Uterus (tissue), 4 donors: ENCODE data around the gene ARGLU1. TPM values are rescaled to one million over a fixed set of nuclear protein-coding genes. Genes with fewer than 3 reads are reported as not detected.

Experiments used
- DNase-seq, 2 donors: peaks; one replicate each; pipeline ENCODE4 v3.0.0-alpha.2; 2019 to 2020
- H3K27ac ChIP-seq, 2 donors: fragments of 200-600 bp; sonication (generic); 1 replicate in 1 of 2; 2 replicates in 1 of 2; pipeline ENCODE4 v1.5.1; 2016 to 2018
- H3K27me3 ChIP-seq, 2 donors: fragments of 200-600 bp; sonication (generic); one replicate each; pipeline ENCODE4 v1.5.1; 2018 to 2019; ENCODE audit warnings: control low read depth in 1 of 2
- H3K36me3 ChIP-seq, 2 donors: fragments of 200-600 bp; sonication (generic); one replicate each; pipeline ENCODE4 v1.5.1; 2019; ENCODE audit warnings: control low read depth in 1 of 2
- H3K4me1 ChIP-seq, 2 donors: fragments of 200-600 bp; sonication (generic); one replicate each; pipeline ENCODE4 v1.5.1; 2018 to 2019; ENCODE audit warnings: control low read depth in 1 of 2
- H3K4me3 ChIP-seq, 2 donors: fragments of 200-600 bp; sonication (generic); 1 replicate in 1 of 2; 2 replicates in 1 of 2; pipeline ENCODE4 v1.5.1; 2018 to 2019; ENCODE audit warnings: mild to moderate bottlenecking in 1 of 2
- H3K9me3 ChIP-seq, 2 donors: fragments of 200-600 bp; sonication (generic); one replicate each; pipeline ENCODE4 v1.5.1; 2019; ENCODE audit warnings: control low read depth in 1 of 2
- POLR2A ChIP-seq, 2 donors: fragments of 450-650 bp; IDR thresholded peaks; one replicate each; pipeline ENCODE4 v1.6.1; 2016; ENCODE audit warnings: antibody characterized with exemption in 2 of 2, mild to moderate bottlenecking in 1 of 2, moderate library complexity in 1 of 2
- intact Hi-C: fragments of 100-400 bp; cut with DNase I; formaldehyde crosslinking; loops from one replicate; pipeline ENCODE4 v1.15.1; 2023; ENCODE audit warnings: low total_unique reads
- total RNA-seq, 4 donors: library from RNA; depleted of rRNA in 3 of 4; stranded (reverse); fragments of >200 nt in 3 of 4; gene quantifications; one replicate each; pipeline versions ENCODE4 v1.1.0 to v1.2.4, GENCODE V29; 2014 to 2023
- TF ChIP-seq, protein P1 (sequence below), 4 experiments: fragments of 200-600 bp in 2 of 4; fragments of 450-650 bp in 2 of 4; sonication (generic) in 2 of 4; IDR thresholded peaks; one replicate each; pipeline ENCODE4 v1.5.1; 2016 to 2019; ENCODE audit warnings: antibody characterized with exemption in 4 of 4, mild to moderate bottlenecking in 2 of 4, moderate library complexity in 1 of 4
- donor health status: DM: yes; HTN: yes; CAD: no.

Gene ARGLU1
- total RNA-seq, 4 donors from 2014 or later: 91.5 to 162 (median 135) TPM

DNA sequence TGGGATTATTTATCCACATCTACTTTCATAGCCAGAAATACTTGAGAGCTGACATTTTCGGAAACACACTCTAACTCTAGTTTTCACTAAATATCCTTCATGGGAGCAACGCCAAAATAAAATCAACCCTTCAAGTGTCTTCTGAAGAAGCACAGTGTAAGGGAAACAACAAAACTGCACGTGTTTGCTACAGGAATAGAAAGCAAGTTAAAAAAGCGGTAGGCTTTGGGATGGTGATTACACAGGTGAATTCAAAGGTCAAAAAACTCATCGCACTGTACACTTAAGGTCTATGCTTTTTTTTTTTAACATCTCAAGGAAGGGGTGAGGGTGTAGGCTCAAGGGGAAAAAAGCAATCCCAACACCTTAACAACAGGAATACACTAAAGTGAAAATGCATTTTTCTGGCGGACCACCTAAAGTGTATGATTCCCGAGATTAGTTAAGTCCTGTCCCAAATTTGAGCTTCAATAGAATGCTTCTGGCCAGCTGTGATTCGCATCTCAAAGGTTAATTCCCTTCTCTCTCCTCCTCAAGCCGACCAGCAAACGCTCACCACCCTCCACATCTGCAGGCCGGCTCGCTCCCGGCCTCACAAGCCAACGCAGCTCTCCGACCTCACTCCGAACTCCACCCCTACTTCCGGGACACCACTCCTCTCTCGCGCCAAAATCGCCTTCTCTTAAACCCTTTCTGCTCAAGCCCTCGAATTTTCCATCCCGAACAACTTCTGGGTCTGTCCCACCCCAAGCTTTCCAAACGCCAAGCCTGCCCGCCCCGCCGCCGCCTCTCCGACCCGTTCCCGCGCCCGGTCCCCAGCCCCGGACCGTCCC is 1.1 kb downstream of the ARGLU1 start:
- H3K36me3 ChIP-seq: no peaks in the 10 kb centered on the region
- intact Hi-C loops: no loop called here
- TF ChIP-seq, protein P1, sequence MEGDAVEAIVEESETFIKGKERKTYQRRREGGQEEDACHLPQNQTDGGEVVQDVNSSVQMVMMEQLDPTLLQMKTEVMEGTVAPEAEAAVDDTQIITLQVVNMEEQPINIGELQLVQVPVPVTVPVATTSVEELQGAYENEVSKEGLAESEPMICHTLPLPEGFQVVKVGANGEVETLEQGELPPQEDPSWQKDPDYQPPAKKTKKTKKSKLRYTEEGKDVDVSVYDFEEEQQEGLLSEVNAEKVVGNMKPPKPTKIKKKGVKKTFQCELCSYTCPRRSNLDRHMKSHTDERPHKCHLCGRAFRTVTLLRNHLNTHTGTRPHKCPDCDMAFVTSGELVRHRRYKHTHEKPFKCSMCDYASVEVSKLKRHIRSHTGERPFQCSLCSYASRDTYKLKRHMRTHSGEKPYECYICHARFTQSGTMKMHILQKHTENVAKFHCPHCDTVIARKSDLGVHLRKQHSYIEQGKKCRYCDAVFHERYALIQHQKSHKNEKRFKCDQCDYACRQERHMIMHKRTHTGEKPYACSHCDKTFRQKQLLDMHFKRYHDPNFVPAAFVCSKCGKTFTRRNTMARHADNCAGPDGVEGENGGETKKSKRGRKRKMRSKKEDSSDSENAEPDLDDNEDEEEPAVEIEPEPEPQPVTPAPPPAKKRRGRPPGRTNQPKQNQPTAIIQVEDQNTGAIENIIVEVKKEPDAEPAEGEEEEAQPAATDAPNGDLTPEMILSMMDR (IDR thresholded peaks at IDR 0.05): no peak
- no peak for TF ChIP-seq POLR2A (IDR thresholded peaks at IDR 0.05)
- no peaks in the 10 kb centered on the region for H3K27me3 ChIP-seq
- peak; percentile 40 to 58 for DNase-seq
- peaks cover 0 to 5% of the 10 kb centered on the region in 2 donors for H3K4me1 ChIP-seq
- peak overlapping the region; percentile 97 to 98 for H3K27ac ChIP-seq
- peak overlapping the region; percentile 64 to 98 for H3K4me3 ChIP-seq
- H3K9me3 ChIP-seq: no peaks in the 10 kb centered on the region

DNA sequence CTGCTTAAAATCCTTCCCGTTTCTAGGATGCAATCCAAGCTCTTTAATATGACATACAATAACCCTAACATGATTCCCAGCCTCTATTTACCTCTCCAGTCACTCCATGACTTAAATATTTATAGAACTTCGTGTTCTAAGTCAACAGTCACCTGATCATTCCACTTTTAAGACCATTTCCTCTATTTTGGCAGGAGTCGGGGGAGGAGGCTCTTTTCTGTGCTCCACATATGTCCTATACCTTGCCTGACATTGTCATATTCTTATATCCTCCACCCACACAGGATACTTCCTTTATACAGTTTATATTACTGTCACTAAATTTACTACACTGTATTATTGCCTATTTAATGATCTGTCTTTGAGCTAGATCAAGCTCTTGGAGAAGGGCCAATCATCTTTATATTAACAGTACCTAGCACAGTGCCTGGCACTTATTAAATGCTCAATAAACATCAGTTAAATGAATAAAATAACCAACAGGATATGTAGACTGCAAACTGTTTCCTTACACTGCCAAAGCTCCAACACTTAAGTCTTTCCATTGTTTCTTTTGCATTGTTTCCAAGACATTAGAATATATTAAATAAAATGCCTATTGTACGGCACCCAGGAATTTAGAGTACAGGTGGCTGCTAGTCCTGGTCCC is 2.7 kb downstream of the ARGLU1 start:
- TF ChIP-seq POLR2A (IDR thresholded peaks at IDR 0.05): no peak
- TF ChIP-seq, protein P1 (IDR thresholded peaks at IDR 0.05): no peak
- H3K27ac ChIP-seq: peak overlapping the region in 1 of 2 donors; percentile 98
- no peaks in the 10 kb centered on the region for H3K9me3 ChIP-seq
- no peaks in the 10 kb centered on the region for H3K36me3 ChIP-seq
- H3K27me3 ChIP-seq: no peaks in the 10 kb centered on the region
- no peak for DNase-seq
- intact Hi-C loops: no loop called here
- peak overlapping the region in 1 of 2 donors; percentile 4 for H3K4me3 ChIP-seq
- H3K4me1 ChIP-seq: peaks cover 0 to 5% of the 10 kb centered on the region in 2 donors

DNA sequence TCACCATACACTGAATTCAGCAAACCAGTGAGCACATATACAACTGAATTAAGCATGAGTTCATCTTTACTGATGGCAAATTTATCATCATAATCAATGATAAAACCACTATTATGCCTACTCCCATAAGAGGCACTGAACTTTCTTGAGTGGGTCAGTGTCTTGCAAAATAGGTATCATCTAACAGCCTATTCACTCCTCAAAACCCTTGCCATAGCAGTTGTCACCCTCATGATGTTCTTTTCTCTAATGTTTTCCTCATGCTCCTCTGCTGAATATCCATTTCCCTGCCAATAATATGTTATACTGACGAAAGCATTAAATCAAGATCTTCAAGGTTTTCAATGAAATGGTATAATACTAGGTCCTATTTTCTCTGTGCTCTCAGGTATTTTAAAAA is 5.6 kb downstream of the ARGLU1 start:
- Histone ChIP-seq H3K4me1 (peaks cover 3 to 5% of the 10 kb centered on the region in 2 donors), H3K4me3 (no peak overlapping the region), H3K27me3 (no peaks in the 10 kb centered on the region), H3K9me3 (no peaks in the 10 kb centered on the region), H3K27ac (peak overlapping the region in 1 of 2 donors; percentile 64), H3K36me3 (no peaks in the 10 kb centered on the region)
- TF ChIP-seq, protein P1 (IDR thresholded peaks at IDR 0.05): no peak
- TF ChIP-seq POLR2A (IDR thresholded peaks at IDR 0.05): no peak
- no peak for DNase-seq
- intact Hi-C loops: no loop called here

DNA sequence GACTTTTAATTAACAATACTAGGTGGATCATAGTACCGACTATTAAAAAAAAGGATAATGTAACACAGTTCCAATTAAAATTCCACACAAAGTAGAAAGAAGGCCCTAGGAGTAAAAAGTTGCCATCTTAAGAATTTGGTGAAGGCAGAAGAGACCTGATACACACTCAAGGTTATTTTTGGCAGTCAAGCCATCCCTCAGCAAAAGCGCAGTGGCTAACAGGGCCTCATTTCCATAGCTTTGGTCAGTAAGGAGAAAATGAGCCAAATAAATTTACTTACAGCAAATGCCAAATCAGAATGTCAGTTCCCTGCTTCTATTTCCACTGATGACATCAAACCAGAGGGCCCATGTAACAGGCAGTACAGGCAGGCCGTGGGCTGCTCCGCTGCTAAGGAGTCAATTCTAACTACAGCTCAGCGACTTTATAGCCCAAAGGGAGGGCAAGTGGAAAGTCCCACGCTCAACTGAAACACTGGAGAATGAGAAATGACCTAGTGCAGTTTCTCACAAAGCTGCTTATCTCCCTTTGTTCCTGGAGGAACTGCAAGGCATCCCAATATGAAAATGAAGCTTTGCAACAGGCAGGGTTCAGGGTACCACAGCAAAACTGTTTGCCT is 6.3 kb downstream of the ARGLU1 start:
- TF ChIP-seq, protein P1 (IDR thresholded peaks at IDR 0.05): no peak
- TF ChIP-seq POLR2A (IDR thresholded peaks at IDR 0.05): no peak
- Histone ChIP-seq H3K27ac (peak overlapping the region in 1 of 2 donors; percentile 64), H3K36me3 (no peaks in the 10 kb centered on the region), H3K4me3 (no peak overlapping the region), H3K9me3 (no peaks in the 10 kb centered on the region), H3K4me1 (peaks cover 3 to 5% of the 10 kb centered on the region in 2 donors), H3K27me3 (no peaks in the 10 kb centered on the region)
- intact Hi-C loops: no loop called here
- DNase-seq: no peak
